NCI-H1092 (cell line): ENCODE measurements around the gene SMYD3.
A peak's percentile ranks its signal among the peaks of the same experiment; 100 is the strongest.
"Not testable (repeated sequence)": the region's sequence is repeated elsewhere in the genome, so short reads cannot be mapped to it uniquely, and the experiment has no call there.

Experiments used
- DNase-seq: peaks from one replicate; lab custom pipeline; 2025; lab: John Stamatoyannopoulos, UW

The SMYD3 gene

DNA sequence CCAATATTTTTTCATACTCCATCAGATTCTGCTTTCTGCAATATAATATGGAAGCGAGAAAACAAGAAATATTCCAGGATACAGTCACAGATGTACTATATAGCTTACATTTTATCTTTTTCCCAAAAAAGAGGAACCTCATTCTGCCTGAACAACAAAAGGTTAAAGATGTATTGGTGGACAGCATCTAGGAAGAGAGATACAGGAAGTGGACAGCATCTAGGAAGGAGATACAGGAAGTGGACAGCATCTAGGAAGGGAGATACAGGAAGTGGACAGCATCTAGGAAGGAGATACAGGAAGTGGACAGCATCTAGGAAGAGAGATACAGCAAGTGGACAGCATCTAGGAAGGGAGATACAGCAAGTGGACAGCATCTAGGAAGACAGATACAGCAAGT lies 483.0 kb downstream of the SMYD3 start:
- DNase-seq: not testable (repeated sequence)

DNA sequence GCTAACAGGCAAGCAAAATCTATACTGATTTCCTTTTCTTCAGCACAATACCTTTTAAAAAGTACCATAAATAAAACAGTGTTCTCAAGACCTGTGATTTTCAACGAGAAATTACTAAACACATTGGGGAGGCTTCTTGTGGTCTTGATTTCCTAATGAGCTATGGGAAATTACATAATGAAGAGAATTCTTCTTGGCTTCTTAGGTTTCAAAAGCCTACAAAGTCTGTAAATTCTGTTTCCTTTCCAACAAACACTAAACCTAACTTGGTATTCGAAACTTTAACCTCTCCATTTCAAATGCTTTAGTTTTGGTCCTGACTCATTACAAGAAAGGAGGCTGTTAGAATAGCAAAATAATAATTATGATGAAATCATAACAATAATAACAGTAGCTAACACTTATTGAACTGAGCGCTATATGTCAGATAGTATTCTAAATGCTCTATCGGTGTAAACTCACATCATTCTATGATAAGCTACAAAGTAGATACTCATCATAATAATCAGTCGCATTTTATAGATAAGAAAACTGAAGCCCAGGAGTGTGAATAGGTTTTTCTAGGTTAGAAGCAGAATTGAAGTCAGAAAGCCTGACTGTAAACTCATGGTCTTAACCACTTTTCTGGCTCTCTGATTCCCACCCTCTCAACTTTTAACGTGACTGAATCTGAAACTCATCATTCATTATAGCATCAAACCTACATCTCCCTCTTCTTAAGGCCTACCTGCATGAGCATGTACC lies 486.7 kb downstream of the SMYD3 start:
- DNase-seq: no peak

DNA sequence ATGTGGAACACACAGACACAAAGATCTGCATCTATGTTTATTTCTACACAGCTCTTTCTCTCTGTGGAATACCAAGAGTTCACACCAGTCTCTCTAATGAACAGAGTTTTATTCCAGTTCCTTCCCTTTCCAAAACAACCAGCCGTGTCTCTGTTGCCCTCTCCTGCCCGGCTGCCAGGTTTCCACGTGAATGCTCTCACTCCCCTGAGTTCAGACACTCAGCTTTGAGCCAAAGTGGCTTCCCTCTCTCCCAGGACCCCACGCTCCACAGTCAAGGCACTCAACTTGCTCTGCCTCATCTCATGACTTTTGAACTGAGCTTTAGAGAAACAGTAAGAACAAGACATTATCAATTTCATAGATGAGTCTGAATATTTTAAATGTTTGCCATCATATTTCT lies 488.9 kb downstream of the SMYD3 start:
- DNase-seq: no peak

DNA sequence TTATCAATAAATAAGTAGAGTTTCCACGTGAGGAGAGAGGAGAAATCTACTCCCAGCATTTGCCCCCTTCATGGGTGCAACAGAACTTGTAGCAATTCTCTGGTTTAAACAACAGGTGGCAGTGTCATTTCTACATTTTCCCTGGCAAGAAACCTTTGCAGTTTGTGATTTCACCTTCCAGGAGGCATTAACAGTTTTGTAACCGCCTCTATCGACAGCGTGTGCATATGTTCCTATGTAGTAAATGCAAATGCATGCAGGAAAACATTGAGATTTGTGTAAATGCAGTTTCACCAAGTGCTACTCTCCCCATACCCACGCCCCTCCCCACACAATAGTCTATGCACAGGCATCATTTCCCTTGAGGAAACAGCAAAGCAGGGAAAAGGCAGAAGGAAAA lies 494.7 kb downstream of the SMYD3 start:
- DNase-seq: peak; percentile 43

DNA sequence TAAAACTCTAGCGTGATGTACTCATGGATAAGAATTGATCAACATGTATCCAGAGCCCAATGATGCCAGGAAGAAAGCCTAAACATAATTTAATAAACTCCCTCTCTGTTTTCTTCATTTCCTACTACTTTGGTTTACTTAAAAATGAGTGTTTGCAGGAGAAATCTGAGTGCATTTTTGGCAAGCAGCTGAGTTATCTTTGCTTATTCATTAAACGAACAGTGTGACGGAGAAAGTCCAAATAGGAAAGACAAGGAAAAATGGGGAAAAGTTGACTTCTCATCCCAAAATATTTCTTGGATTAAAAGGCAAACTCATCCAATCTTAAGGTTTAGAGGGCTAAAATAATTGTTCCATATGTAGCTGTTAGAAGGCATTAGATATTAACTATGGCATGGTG lies 496.7 kb downstream of the SMYD3 start:
- no peak for DNase-seq

DNA sequence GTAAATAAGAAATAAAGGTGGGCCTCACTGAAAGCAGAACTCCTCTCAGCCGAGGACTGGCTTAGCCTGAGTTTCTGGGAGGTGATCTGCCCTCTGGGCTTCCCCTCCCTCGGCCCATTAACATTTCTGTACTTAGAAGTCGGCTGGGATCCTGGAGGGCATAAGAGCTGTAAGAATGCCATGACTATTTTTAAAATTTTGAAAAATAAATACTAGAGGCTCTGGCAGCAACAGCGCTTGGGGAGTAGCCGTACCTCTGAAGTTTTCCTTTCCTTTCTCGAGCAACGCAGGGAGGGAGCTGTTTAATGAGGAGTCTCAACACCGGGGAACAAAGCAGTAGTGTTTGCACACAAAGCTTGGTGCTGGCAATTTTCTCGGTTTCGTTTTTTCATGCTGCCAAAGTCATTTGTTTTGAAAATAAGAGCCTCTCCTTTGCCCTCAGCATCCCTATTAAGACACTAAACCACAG lies 498.7 kb downstream of the SMYD3 start:
- DNase-seq: no peak

DNA sequence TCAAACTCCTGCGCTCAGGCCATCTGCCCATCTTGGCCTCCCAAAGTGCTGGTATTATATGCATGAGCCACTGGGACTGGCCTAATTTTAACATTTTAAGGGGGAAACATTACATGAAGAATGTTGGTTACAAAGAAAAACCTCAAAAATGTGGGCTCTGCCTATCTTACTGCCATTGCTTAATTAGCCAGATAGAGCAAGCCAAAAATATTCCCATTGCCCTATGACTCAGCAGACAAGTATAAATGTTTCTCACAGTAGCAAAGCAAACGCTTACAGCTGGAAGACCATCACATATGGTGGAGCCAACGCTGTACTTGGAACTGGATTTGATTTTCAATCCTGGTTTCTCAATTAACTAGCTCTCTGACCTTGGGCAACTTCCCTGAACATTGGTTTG lies 502.0 kb downstream of the SMYD3 start:
- no peak for DNase-seq

DNA sequence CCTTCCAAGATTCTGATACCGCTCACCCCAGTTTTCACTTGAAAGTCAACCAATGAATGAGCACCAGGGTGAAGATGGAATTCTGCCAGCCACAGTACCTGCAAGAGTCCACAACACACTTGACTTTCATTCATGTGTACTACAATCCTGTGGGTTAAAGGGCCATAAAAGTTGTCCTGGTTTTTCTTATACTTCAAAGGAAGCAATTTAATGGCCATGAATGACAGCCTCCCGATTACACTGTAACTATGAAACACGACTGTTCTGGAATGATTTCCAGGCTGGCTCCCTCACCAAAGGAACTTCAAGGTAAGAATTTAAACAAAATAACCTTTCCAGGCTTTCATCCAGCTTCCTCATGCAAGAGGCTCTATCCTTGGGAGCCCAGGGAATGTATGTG lies 502.8 kb downstream of the SMYD3 start:
- no peak for DNase-seq

DNA sequence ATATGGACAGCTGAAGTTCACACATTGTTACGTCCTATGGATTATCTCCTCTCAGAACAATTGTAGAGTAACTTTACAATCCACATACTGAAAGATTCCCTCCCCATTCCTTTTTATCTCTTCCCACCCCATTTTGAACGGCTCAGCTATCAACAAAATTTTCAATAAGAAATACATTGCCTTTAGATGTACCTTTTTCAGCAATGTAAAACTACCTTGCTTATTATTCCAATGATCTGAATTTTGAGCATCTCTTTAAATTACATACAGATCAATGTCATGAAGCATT lies 503.7 kb downstream of the SMYD3 start:
- DNase-seq: no peak

DNA sequence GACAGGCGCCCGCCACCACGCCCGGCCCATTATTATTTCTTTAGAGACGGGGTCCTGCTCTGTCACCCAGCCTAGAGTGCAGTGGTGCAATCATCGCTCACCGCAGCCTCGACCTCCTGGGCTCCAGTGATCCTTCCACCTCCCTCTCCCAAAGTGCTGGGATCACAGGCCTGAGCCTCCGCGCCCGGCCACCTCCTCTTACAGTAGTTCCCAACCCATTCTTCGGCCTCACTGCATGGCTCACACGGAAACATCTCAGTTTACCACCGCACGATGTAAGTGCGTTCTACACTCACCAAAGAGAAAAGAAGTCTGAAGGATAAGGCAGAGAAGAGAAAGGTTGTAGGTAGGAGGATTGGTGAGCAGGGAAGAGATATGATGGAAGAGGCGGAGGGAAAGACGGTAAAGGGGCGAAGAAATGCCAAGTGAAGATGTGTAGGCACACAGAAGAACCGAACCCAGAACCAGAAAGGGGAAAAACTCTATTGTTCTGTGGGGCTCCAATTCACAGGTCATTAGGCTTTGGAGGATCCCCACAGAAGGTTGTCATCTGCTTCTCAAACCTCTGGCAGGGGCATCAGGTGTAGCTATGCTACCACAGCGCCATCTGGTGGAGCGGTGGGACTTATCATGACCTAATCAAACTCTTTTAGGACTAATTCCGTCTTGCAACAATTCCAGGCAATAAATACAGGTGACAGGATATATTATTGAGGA lies 504.2 kb downstream of the SMYD3 start:
- DNase-seq: peak; percentile 85

DNA sequence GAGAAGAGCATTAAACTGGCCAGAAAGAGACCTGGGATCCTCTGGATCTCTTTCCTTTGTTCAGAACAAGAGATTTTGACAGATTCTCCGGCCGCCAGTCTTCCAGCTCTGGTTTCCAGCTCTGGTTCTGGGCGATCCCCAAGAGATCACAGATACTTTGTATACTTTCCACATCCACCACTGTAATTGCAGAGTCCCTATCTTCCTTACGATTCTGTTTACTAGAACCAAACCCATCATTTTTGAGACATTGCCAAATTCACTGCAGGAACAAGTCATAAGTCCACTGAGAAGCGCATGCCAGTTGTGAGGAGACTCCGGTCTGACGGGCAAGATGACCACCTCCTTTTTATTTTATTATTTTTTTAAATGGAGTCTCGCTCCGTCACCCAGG lies 505.2 kb downstream of the SMYD3 start:
- no peak for DNase-seq

DNA sequence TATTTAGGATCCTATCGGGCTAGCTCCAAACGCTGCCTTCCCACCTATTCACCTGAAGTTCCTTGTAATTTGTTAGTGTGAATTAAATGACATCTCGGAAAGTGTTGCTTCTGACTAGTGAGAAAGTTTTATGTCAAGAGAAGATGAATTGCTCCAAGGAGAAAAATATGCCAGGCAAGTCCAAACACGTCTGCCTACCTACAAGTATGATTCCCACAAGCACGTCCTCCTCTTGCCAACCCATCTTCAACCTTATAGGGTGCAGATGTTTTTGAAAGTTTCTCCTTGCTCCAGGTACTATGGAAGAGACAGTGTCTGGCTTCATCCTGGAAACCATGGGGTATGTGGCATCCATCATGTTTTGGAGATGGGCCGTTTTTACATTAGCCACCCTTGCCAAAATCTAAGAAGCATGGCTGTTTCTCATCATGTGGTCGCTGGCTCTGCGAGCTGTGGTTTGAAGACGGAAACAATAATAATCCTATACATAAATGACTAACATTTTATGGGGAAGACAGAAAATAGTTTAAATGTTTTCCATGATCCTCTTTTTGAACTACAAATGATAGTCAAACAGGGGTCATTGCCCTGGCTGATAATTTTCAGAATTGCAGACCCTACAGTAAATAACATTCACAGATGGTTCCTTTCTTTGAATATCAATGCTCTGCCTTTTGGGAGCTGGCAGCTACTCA lies 505.8 kb downstream of the SMYD3 start:
- DNase-seq: no peak

DNA sequence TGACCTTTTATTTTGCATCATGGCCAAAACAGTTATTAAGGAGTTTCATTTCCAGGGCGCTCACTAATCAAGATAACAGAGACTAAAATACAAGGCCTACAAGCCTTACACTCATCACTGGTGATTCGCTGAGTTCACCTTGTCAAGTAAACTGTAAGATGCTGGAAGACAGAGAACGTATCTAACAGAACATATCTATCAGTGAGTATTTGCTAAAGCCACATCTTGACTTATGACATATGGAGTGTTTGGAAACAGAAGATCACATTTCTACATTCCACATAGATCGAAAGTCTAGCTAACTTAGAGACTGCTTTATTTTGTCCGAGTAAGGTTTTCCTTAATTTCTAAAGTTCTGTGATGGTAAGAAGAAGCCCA lies 506.5 kb downstream of the SMYD3 start:
- no peak for DNase-seq

DNA sequence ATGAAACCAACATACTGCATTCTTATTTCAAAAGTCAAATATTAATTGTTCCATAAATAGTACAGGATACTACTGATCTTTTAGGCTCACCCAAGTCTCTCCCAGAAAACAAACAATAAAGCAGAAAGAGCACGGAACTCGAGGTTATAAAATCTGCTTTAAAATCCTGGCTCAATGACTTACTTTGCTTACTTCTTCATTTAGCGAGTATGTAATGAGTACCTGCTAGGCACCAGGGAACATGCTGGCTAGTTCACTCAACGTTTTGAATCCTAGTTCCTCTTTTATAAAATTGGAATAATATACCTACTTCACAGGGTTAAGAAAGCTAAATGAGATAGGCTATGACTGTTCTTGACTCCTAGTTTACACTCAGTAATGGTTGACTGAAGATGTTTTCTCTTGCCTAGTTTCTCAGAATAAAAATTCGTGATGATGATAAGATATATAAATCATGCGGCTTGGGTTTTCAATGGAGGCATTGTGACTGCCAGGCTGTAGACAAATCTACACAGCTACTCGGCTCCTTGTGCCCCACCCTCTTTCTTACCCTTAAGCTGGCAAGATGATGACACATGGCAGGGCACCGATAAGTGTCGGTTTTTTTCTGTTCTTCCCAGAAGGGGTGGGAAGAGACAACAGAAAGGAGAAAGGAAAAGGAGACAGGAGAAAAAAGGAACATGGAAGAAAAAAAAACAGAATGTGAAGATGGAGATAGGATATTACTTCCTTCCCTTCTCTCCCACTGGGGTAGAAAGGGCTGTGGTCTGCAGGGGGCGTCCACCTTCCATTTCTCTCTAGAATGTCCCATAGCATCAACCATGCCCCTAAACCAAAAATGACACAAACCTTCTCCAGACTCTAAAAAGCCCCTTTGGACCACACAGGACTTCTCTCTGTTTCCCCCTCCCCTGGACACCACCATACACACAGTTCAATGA lies 507.1 kb downstream of the SMYD3 start:
- DNase-seq: no peak

DNA sequence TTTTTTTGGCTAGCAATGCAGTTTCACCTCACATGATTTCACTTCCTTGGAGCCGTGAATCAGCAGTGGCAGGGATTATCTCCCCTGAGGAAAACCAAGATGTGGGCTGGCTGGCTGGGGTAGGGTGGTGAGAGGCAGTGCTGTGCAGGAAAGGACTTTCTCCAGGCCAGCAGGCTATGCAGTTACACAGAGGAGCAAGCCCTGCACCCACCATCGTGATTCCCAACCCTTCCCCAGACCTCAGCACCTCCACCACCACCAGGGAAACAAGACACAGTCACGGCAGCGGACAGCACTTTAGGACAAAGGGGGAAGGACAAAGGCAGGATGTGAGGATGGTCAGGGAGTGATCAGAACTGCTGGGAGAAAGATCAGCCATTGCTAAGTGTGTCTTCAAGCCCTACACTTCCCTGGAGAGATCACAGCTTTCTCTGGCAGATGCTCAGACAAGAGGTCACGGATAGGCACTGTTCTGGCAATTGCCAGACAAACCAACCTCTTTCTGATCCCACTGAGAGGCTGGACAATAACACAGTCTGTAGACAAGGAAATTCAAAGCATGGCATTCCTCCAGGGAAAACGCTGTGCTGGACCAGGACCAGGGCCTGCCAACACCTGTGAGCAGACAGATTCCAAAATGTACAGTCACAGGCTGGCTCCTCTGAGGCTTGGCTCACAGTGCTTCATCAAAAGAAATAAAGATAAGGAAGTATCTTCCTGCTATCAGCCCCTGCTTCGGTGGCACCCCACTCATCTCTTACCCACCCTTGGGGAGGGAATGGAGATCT lies 509.4 kb downstream of the SMYD3 start:
- DNase-seq: no peak

DNA sequence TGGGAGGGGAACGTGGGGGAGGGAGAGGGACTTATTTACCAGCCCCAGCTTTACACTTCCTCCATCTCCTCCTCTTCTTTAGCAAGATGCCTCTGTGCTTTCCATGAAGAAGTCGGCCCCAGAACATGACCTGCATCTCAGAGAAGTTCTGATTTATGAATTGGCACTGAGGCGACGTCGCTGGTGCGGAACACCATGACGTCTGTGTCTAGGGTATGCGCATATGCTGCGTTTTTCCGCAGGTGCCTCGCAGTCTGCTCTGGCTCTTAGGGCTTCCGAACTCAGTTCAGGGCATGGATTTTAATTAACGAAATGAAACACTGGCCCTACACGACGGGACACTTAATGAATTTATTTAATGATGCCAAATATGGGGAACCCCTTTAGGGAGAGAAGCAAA lies 510.3 kb downstream of the SMYD3 start:
- no peak for DNase-seq

DNA sequence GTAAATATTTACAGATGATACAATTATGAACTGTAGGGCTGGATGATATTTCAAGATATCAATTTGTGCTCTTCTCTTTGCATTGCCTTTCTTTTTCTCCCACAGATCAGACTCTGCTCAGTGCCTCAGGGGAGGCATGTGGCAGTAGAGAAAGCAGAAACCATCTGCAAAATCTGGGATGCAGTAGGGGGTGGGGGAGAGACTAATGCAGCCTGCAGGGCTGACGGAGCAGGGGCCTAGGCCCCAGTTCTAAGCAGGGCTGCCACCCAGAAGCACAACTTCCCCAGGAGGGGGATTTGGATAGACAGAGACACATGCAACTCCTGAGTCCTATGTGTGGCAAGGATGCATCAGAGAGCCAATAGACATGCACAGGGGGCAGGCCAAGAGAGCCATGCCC lies 511.6 kb downstream of the SMYD3 start:
- DNase-seq: no peak

DNA sequence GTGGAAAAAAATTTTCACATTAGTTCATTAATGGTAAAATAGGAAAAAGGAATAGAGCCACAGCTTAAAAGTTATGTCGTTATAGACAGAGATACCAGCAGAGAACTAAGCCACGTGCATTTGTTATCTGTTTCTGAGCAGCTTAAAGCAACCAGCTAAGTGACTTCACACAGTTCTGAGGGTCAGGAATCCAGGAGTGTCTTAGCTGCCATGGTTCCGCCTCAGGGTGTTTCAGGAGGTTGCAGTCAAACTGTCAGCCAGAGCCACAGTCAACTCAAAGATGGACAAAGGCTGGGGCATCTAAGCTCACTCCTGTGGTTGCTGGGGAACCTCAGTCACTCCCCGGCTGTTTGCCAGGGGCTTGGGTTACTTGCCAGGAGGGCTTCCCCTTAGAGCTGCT lies 515.8 kb downstream of the SMYD3 start:
- no peak for DNase-seq

DNA sequence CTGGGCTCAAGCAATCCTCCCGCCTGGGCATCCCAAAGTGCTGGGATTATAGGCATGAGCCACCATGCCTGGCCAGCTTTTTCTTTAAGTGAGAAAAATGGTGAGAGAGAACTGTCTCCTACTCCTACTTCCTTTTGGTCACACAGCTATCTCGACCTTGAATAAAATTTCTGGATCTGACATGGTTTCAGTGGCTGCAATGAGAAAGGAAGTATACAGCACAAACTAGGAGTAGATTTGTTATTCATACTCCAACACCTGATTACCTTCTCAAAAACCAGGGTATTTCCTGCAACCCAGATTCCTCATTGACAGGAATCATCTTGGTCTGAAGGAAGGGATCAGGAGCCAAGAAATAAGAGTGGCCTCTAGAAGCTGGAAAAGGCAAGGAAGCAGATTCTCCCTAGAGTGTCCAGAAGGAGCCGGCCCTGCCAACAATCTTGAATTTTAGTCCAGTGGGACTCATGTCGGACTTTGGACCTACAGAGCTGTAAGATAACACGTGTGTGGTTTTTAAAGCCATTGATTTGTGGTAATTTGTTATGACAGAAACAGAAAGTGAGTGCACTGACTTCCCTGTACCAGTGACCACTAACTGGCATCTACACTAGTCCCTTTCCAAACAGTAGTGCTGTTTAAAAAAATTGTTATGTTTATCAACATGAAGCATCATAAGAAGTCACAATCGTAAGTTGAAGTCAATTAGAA lies 516.6 kb downstream of the SMYD3 start:
- DNase-seq: no peak

DNA sequence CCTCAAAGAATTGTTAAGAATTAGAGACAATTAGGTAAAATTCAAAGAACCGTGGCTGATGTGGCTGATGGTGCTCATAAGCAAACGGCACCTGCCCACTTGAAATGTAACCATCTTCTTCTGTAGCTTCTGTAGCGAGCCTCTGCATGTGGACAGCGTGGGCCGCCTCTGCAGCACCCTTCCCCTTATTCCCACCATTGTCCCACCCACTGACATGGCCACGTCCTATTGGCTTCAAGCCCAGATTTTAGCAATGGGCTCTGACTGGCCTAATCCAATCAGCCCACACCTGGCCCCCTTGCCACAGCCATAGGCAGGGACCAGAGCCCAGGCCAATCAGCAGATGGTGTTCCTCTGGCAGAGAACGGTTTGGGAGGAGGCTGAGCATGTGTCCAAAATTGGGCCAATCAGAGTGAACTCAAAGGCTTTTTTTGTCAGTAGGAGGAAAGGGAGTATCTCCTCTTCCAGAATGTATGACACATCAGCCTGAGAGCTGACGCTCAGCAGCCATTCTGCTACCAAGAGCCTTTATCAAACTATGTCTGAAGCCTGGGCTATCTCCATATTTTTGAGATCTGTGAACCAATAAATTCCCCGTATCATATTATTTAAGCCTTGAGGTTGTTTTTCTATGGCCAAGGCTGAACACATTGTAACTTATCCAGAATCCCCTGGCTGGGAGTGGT lies 518.5 kb downstream of the SMYD3 start:
- DNase-seq: no peak
